SKM-1 treated with dmso at 0.1 percent for 144 hours (cell line): ENCODE results near the gene STK32B.

Source experiments
- DNase-seq: peaks from one replicate; lab custom pipeline; 2025; ENCODE audit not compliant: unreplicated experiment; lab: John Stamatoyannopoulos, UW

The STK32B gene

GRCh38 chr4:5338531-5338930 is 287.3 kb downstream of the STK32B start:
- no peak for DNase-seq

GRCh38 chr4:5340991-5341451 is 289.7 kb downstream of the STK32B start:
- no peak for DNase-seq

GRCh38 chr4:5341526-5341925 is 290.2 kb downstream of the STK32B start:
- no peak for DNase-seq

- no peak for DNase-seq
Measured at GRCh38 chr4:5355846-5356245, 304.6 kb downstream of the STK32B start.

- no peak for DNase-seq
Measured at GRCh38 chr4:5357870-5358269, 306.6 kb downstream of the STK32B start.

GRCh38 chr4:5361968-5362367 is 310.7 kb downstream of the STK32B start:
- no peak for DNase-seq

GRCh38 chr4:5364406-5364805 is 313.1 kb downstream of the STK32B start:
- no peak for DNase-seq

GRCh38 chr4:5365071-5366008 is 314.1 kb downstream of the STK32B start:
- DNase-seq: no peak

GRCh38 chr4:5366009-5366386 is 314.7 kb downstream of the STK32B start:
- DNase-seq: no peak

- DNase-seq: no peak
Measured at GRCh38 chr4:5366421-5366820, 315.1 kb downstream of the STK32B start.

GRCh38 chr4:5368426-5368825 is 317.1 kb downstream of the STK32B start:
- DNase-seq: no peak

GRCh38 chr4:5370286-5370685 is 319.0 kb downstream of the STK32B start:
- no peak for DNase-seq

- no peak for DNase-seq
Measured at GRCh38 chr4:5371415-5372190, 320.3 kb downstream of the STK32B start.

- no peak for DNase-seq
Measured at GRCh38 chr4:5372198-5372597, 320.9 kb downstream of the STK32B start.

- DNase-seq: no peak
Measured at GRCh38 chr4:5373327-5373726, 322.0 kb downstream of the STK32B start.

GRCh38 chr4:5374592-5374991 is 323.3 kb downstream of the STK32B start:
- DNase-seq: no peak

GRCh38 chr4:5374994-5375393 is 323.7 kb downstream of the STK32B start:
- DNase-seq: no peak

- no peak for DNase-seq
Measured at GRCh38 chr4:5376015-5376414, 324.7 kb downstream of the STK32B start.

GRCh38 chr4:5378002-5378401 is 326.7 kb downstream of the STK32B start:
- DNase-seq: no peak

GRCh38 chr4:5379895-5380294 is 328.6 kb downstream of the STK32B start:
- no peak for DNase-seq

- no peak for DNase-seq
Measured at GRCh38 chr4:5381961-5382441, 330.7 kb downstream of the STK32B start.
